GM19328 (cell line): ENCODE measurements around the gene APBA2.
"Not testable (repeated sequence)": the region's sequence is repeated elsewhere in the genome, so short reads cannot be mapped to it uniquely, and the experiment has no call there.

Experiments
- ATAC-seq: cut with Tn5 transposase; IDR thresholded peaks from one replicate; pipeline ENCODE4 v1.9.1; 2021; ENCODE audit warnings: mild to moderate bottlenecking, moderate library complexity; ENCODE audit not compliant: unreplicated experiment

The APBA2 gene

GRCh38 chr15:29097971-29098370, 212.2 kb downstream of the APBA2 start:
- ATAC-seq: no peak

GRCh38 chr15:29098652-29099051, 212.9 kb downstream of the APBA2 start:
- no peak for ATAC-seq

- ATAC-seq: no peak
Observed at GRCh38 chr15:29099131-29099880, 213.5 kb downstream of the APBA2 start.

GRCh38 chr15:29100486-29101000, 214.8 kb downstream of the APBA2 start:
- ATAC-seq: no peak

GRCh38 chr15:29101491-29101890, 215.7 kb downstream of the APBA2 start:
- no peak for ATAC-seq

GRCh38 chr15:29102173-29102794, 216.5 kb downstream of the APBA2 start:
- not testable (repeated sequence) for ATAC-seq

- no peak for ATAC-seq
Observed at GRCh38 chr15:29102911-29103823, 217.4 kb downstream of the APBA2 start.

- no peak for ATAC-seq
Observed at GRCh38 chr15:29103824-29104565, 218.2 kb downstream of the APBA2 start.

GRCh38 chr15:29104566-29104880, 218.7 kb downstream of the APBA2 start:
- ATAC-seq: no peak

GRCh38 chr15:29105151-29105854, 219.5 kb downstream of the APBA2 start:
- ATAC-seq: no peak

GRCh38 chr15:29106116-29106515, 220.3 kb downstream of the APBA2 start:
- no peak for ATAC-seq

- ATAC-seq: no peak
Observed at GRCh38 chr15:29106551-29107290, 220.9 kb downstream of the APBA2 start.

GRCh38 chr15:29107291-29107890, 221.6 kb downstream of the APBA2 start:
- ATAC-seq: no peak

- no peak for ATAC-seq
Observed at GRCh38 chr15:29107971-29108645, 222.3 kb downstream of the APBA2 start.

GRCh38 chr15:29109762-29110161, 224.0 kb downstream of the APBA2 start:
- no peak for ATAC-seq

- no peak for ATAC-seq
Observed at GRCh38 chr15:29110176-29110575, 224.4 kb downstream of the APBA2 start.

- no peak for ATAC-seq
Observed at GRCh38 chr15:29110733-29111132, 225.0 kb downstream of the APBA2 start.

- no peak for ATAC-seq
Observed at GRCh38 chr15:29111705-29112281, 226.0 kb downstream of the APBA2 start.
